GM23248 (cell line): ENCODE data around the gene TRAF3. TPM values are rescaled to one million over a fixed set of nuclear protein-coding genes. Genes with fewer than 3 reads are reported as not detected.

ENCODE experiments used
- DNase-seq: peaks from one replicate; pipeline ENCODE4 v3.0.0-alpha.2; 2015
- H2AFZ ChIP-seq: fragments of 200-600 bp; sonication (generic); 2 replicates; pipeline ENCODE4 v1.6.1; 2016; ENCODE audit warnings: antibody characterized with exemption
- H3F3A ChIP-seq: fragments of 200-600 bp; sonication (generic); 2 replicates; pipeline ENCODE4 v1.6.1; 2016; ENCODE audit warnings: mild to moderate bottlenecking, antibody characterized with exemption, mixed run types; ENCODE audit not compliant: insufficient read depth
- H3K27ac ChIP-seq: fragments of 200-600 bp; sonication (generic); 2 replicates; pipeline ENCODE4 v1.5.1; 2016; ENCODE audit warnings: mild to moderate bottlenecking
- H3K27me3 ChIP-seq: fragments of 200-600 bp; sonication (generic); replicated peaks from 2 replicates; pipeline ENCODE4 v1.6.1; 2016; ENCODE audit warnings: mild to moderate bottlenecking; ENCODE audit not compliant: insufficient read depth
- H3K36me3 ChIP-seq: fragments of 200-600 bp; sonication (generic); 2 replicates; pipeline ENCODE4 v1.6.1; 2016; ENCODE audit warnings: low read depth, mild to moderate bottlenecking
- H3K4me1 ChIP-seq: fragments of 200-600 bp; sonication (generic); 2 replicates; pipeline ENCODE4 v1.6.1; 2016; ENCODE audit warnings: mild to moderate bottlenecking; ENCODE audit not compliant: insufficient read depth
- H3K4me2 ChIP-seq: fragments of 200-600 bp; sonication (generic); one replicate; pipeline ENCODE4 v1.6.1; 2016; ENCODE audit warnings: mild to moderate bottlenecking; ENCODE audit not compliant: unreplicated experiment
- H3K4me3 ChIP-seq: fragments of 200-600 bp; sonication (generic); 2 replicates; pipeline ENCODE4 v1.5.1; 2016; ENCODE audit warnings: mild to moderate bottlenecking
- H3K79me2 ChIP-seq: fragments of 200-600 bp; sonication (generic); 2 replicates; pipeline ENCODE4 v1.6.1; 2016; ENCODE audit warnings: mild to moderate bottlenecking; ENCODE audit not compliant: insufficient read depth
- H3K9ac ChIP-seq: fragments of 200-600 bp; sonication (generic); 2 replicates; pipeline ENCODE4 v1.6.1; 2016; ENCODE audit warnings: mild to moderate bottlenecking
- H3K9me2 ChIP-seq: fragments of 200-600 bp; sonication (generic); 2 replicates; pipeline ENCODE4 v1.6.1; 2016; ENCODE audit warnings: mixed run types, mild to moderate bottlenecking, moderate library complexity; ENCODE audit not compliant: insufficient read depth
- H3K9me3 ChIP-seq: fragments of 200-600 bp; sonication (generic); one replicate; pipeline ENCODE4 v1.6.1; 2017; ENCODE audit warnings: low read depth
- H4K20me1 ChIP-seq: fragments of 200-600 bp; sonication (generic); 2 replicates; pipeline ENCODE4 v1.6.0; 2016; ENCODE audit not compliant: insufficient read depth
- EZH2 ChIP-seq: fragments of 200-600 bp; sonication (generic); IDR thresholded peaks from 2 replicates; pipeline ENCODE4 v1.6.1; 2018; ENCODE audit warnings: antibody characterized with exemption, mild to moderate bottlenecking; ENCODE audit not compliant: insufficient read depth, poor library complexity, severe bottlenecking
- EZH2phosphoT487 ChIP-seq: fragments of 200-600 bp; sonication (generic); IDR thresholded peaks from 2 replicates; pipeline ENCODE4 v1.6.1; 2018; ENCODE audit warnings: antibody characterized with exemption, moderate library complexity, mild to moderate bottlenecking, low read depth; ENCODE audit not compliant: insufficient read depth
- WGBS, 2 experiments: methylation state at CpG; one replicate each; pipeline ENCODE4 v1.1.6; 2015 to 2017; ENCODE audit warnings: low lambda C conversion rate in 2 of 2, low coverage in 1 of 2; ENCODE audit errors: missing lambda C conversion rate in 2 of 2; 5-methylcytosine and 5-hydroxymethylcytosine counted together
- in situ Hi-C: fragments of 300-500 bp; cut with MboI; formaldehyde crosslinking; loops from 2 replicates; pipeline ENCODE4 v1.15.0; 2020
- polyA plus RNA-seq: library from polyadenylated mRNA; unstranded; fragments of >200 nt; fragmentation: Nextera tagmentation; extraction: Ambion mirVana; gene quantifications from 2 replicates; pipeline ENCODE4 v1.2.1, GENCODE V29; 2016
- total RNA-seq: library from RNA; depleted of rRNA; stranded (reverse); fragments of >200 nt; shearing (Covaris generic); gene quantifications from 2 replicates; pipeline ENCODE4 v1.2.3, GENCODE V29; 2014

TRAF3 gene
- total and polyA plus RNA-seq, 2 experiments from 2014 or later = 7.9 to 17.9 TPM

GRCh38 chr14:102739190-102739469 is 38.1 kb upstream of the TRAF3 start:
- no peaks in the 10 kb centered on the region for H3F3A ChIP-seq
- no peaks in the 10 kb centered on the region for H3K9me3 ChIP-seq
- no peak for DNase-seq
- no peak overlapping the region for H3K4me3 ChIP-seq
- H3K9ac ChIP-seq = no peak overlapping the region
- no peak overlapping the region for H3K4me2 ChIP-seq
- H2AFZ ChIP-seq = no peak overlapping the region
- in situ Hi-C loops = no loop called here
- no peaks in the 10 kb centered on the region for H3K79me2 ChIP-seq
- no peaks in the 10 kb centered on the region for H3K27me3 ChIP-seq
- no peaks in the 10 kb centered on the region for H3K4me1 ChIP-seq
- whole genome bisulfite sequencing, 2 experiments = 81 to 95% methylated on average over 2 to 3 of the region's 3 CpGs
- H3K9me2 ChIP-seq = no peaks in the 10 kb centered on the region
- TF ChIP-seq EZH2 (no peak), EZH2phosphoT487 (no peak)
- 0 out of 2 replicates have a peak, but pooled peaks cover 3% of the 10 kb centered on the region for H3K36me3 ChIP-seq
- no peaks in the 10 kb centered on the region for H4K20me1 ChIP-seq
- no peak overlapping the region for H3K27ac ChIP-seq

- Histone ChIP-seq H3K9me2 (no peaks in the 10 kb centered on the region), H2AFZ (no peak overlapping the region), H3F3A (no peaks in the 10 kb centered on the region), H3K4me3 (no peak overlapping the region), H3K27ac (no peak overlapping the region), H3K4me2 (no peak overlapping the region), H3K79me2 (no peaks in the 10 kb centered on the region), H3K4me1 (no peaks in the 10 kb centered on the region), H4K20me1 (no peaks in the 10 kb centered on the region), H3K36me3 (0 out of 2 replicates have a peak, but pooled peaks cover 3% of the 10 kb centered on the region), H3K9me3 (no peaks in the 10 kb centered on the region), H3K9ac (no peak overlapping the region), H3K27me3 (no peaks in the 10 kb centered on the region)
- 93% methylated on average over 24 to 28 of the region's 28 CpGs for WGBS, 2 experiments
- TF ChIP-seq EZH2 (no peak), EZH2phosphoT487 (no peak)
- no peak for DNase-seq
- in situ Hi-C loops = no loop called here
Measured at GRCh38 chr14:102746634-102747438, 30.4 kb upstream of the TRAF3 start.

- DNase-seq = no peak
- Histone ChIP-seq H3K4me3 (no peak overlapping the region), H3K9ac (no peak overlapping the region), H3K4me2 (no peak overlapping the region), H3K9me2 (no peaks in the 10 kb centered on the region), H4K20me1 (no peaks in the 10 kb centered on the region), H3K27me3 (no peaks in the 10 kb centered on the region), H3F3A (no peaks in the 10 kb centered on the region), H3K27ac (no peak overlapping the region), H3K4me1 (no peaks in the 10 kb centered on the region), H3K79me2 (no peaks in the 10 kb centered on the region), H3K36me3 (no peaks in the 10 kb centered on the region), H2AFZ (no peak overlapping the region), H3K9me3 (no peaks in the 10 kb centered on the region)
- WGBS, 2 experiments = 90% methylated on average over 8 of the region's 8 CpGs
- in situ Hi-C loops = no loop called here
- TF ChIP-seq EZH2phosphoT487 (no peak), EZH2 (no peak)
Measured at GRCh38 chr14:102748806-102749205, 28.4 kb upstream of the TRAF3 start.

- no peaks in the 10 kb centered on the region for H3K9me3 ChIP-seq
- no peak overlapping the region for H3K9ac ChIP-seq
- 83 to 86% methylated on average over 33 of the region's 33 CpGs for whole genome bisulfite sequencing, 2 experiments
- no peaks in the 10 kb centered on the region for H3K79me2 ChIP-seq
- no peaks in the 10 kb centered on the region for H3K36me3 ChIP-seq
- no peaks in the 10 kb centered on the region for H3K9me2 ChIP-seq
- H3F3A ChIP-seq = no peaks in the 10 kb centered on the region
- no peaks in the 10 kb centered on the region for H3K27me3 ChIP-seq
- no peaks in the 10 kb centered on the region for H3K4me1 ChIP-seq
- H4K20me1 ChIP-seq = no peaks in the 10 kb centered on the region
- in situ Hi-C loops = no loop called here
- no peak for DNase-seq
- H2AFZ ChIP-seq = no peak overlapping the region
- H3K27ac ChIP-seq = no peak overlapping the region
- no peak overlapping the region for H3K4me3 ChIP-seq
- no peak for TF ChIP-seq EZH2
- TF ChIP-seq EZH2phosphoT487 = no peak
- no peak overlapping the region for H3K4me2 ChIP-seq
Measured at GRCh38 chr14:102749393-102750305, 27.6 kb upstream of the TRAF3 start.
